Esophagus muscularis mucosa (tissue), 4 donors: Measurements from ENCODE around the gene TRAPPC10.

Source experiments
- CTCF ChIP-seq, 3 experiments: fragments of 200-600 bp in 2 of 3; fragments of 450-650 bp in 1 of 3; sonication (generic) in 2 of 3; IDR thresholded peaks; one replicate each; pipeline ENCODE4 v1.5.1; 2017 to 2019; ENCODE audit warnings: antibody characterized with exemption in 3 of 3, mild to moderate bottlenecking in 2 of 3, moderate library complexity in 1 of 3
- EP300 ChIP-seq: sonication (generic); formaldehyde crosslinking; IDR thresholded peaks from one replicate; pipeline ENCODE4 v1.6.1; 2017; ENCODE audit warnings: antibody characterized with exemption
- POLR2A ChIP-seq: fragments of 450-650 bp; IDR thresholded peaks from one replicate; pipeline ENCODE4 v1.6.1; 2017; ENCODE audit warnings: antibody characterized with exemption, moderate library complexity, mild to moderate bottlenecking, low read depth
- POLR2AphosphoS5 ChIP-seq, 2 donors: sonication (generic); formaldehyde crosslinking; IDR thresholded peaks; one replicate each; pipeline ENCODE4 v1.6.1; 2017; ENCODE audit warnings: antibody characterized with exemption in 2 of 2

- TF ChIP-seq POLR2A (no peak), POLR2AphosphoS5 (IDR thresholded peaks at IDR 0.05) (no peak), CTCF (IDR thresholded peaks at IDR 0.05) (no peak), EP300 (no peak)
Measured at GRCh38 chr21:44035244-44035643, 23.1 kb downstream of the TRAPPC10 start.
